HG02973 (cell line): ENCODE data around the gene CBR1.

ENCODE experiments used
- ATAC-seq: cut with Tn5 transposase; IDR thresholded peaks from one replicate; pipeline ENCODE4 v1.9.1; 2021; ENCODE audit warnings: moderate library complexity; ENCODE audit not compliant: unreplicated experiment

Gene CBR1

GRCh38 chr21:36069713-36070583 lies at the start of gene CBR1:
TSS of gene CBR1 (plus strand) at chr21:36070024. CDS start at chr21:36070116, 92 bp downstream.
- ATAC-seq: peak; percentile 91

- peak; percentile 48 for ATAC-seq
Observed at GRCh38 chr21:36021251-36021837, 48.5 kb upstream of the CBR1 start.

- no peak for ATAC-seq
Observed at GRCh38 chr21:36022427-36023091, 47.3 kb upstream of the CBR1 start.

GRCh38 chr21:36023092-36023480 lies 46.7 kb upstream of the CBR1 start:
- ATAC-seq: no peak

GRCh38 chr21:36024782-36025181 lies 45.0 kb upstream of the CBR1 start:
- no peak for ATAC-seq

- ATAC-seq: no peak
Observed at GRCh38 chr21:36027347-36027746, 42.5 kb upstream of the CBR1 start.

GRCh38 chr21:36028127-36029069 lies 41.4 kb upstream of the CBR1 start:
- peak; percentile 63 for ATAC-seq

GRCh38 chr21:36029309-36029708 lies 40.5 kb upstream of the CBR1 start:
- no peak for ATAC-seq

GRCh38 chr21:36030581-36031189 lies 39.1 kb upstream of the CBR1 start:
- ATAC-seq: no peak

- ATAC-seq: no peak
Observed at GRCh38 chr21:36032647-36033406, 37.0 kb upstream of the CBR1 start.

GRCh38 chr21:36034211-36034913 lies 35.5 kb upstream of the CBR1 start:
- ATAC-seq: no peak

GRCh38 chr21:36035381-36035791 lies 34.4 kb upstream of the CBR1 start:
- ATAC-seq: no peak

GRCh38 chr21:36038701-36039497 lies 30.9 kb upstream of the CBR1 start:
- ATAC-seq: no peak

GRCh38 chr21:36039861-36040260 lies 30.0 kb upstream of the CBR1 start:
- no peak for ATAC-seq

- ATAC-seq: no peak
Observed at GRCh38 chr21:36040389-36040788, 29.4 kb upstream of the CBR1 start.

GRCh38 chr21:36041910-36042309 lies 27.9 kb upstream of the CBR1 start:
- no peak for ATAC-seq

- no peak for ATAC-seq
Observed at GRCh38 chr21:36044056-36044455, 25.8 kb upstream of the CBR1 start.

GRCh38 chr21:36045993-36046392 lies 23.8 kb upstream of the CBR1 start:
- ATAC-seq: no peak
